Breast epithelium (tissue), 3 donors: ENCODE results near the gene PSEN2.

Experiments used
- CTCF ChIP-seq, 3 donors: fragments of 450-650 bp; IDR thresholded peaks; one replicate each; pipeline ENCODE4 v1.5.1; 2016 to 2017; ENCODE audit warnings: antibody characterized with exemption in 3 of 3, mild to moderate bottlenecking in 3 of 3, moderate library complexity in 3 of 3
- POLR2A ChIP-seq: fragments of 450-650 bp; IDR thresholded peaks from one replicate; pipeline ENCODE4 v1.6.1; 2016; ENCODE audit warnings: antibody characterized with exemption, mild to moderate bottlenecking, moderate library complexity

DNA sequence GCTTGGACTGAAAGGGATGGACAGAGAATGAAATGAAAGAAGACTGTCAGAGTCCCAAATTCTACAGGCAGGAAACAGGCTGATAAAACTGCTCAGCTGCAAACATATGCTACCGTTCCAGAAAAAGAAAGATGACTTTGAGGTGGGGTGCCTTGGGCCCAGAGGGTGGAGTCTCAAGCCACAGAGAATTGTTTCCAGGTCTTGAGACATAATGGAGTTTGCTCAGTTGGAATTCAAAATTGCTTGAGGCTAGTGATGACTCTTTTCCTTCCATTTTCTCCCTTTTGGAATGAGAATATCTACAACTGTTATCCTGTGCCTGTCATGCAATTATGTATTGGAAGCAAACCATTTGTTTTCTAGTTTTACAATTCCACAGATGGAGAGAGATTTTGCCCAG lies 23.6 kb upstream of the PSEN2 start:
- TF ChIP-seq CTCF (IDR thresholded peaks at IDR 0.05), result no peak
- TF ChIP-seq POLR2A, result no peak
